GM10847 (cell line): ENCODE measurements around the gene MRPL20.

ENCODE experiments used
- POLR2A ChIP-seq: IDR thresholded peaks from 2 replicates; pipeline ENCODE4 v1.6.1; 2011; ENCODE audit not compliant: insufficient read length; ENCODE audit errors: extremely low read depth

MRPL20 gene

DNA sequence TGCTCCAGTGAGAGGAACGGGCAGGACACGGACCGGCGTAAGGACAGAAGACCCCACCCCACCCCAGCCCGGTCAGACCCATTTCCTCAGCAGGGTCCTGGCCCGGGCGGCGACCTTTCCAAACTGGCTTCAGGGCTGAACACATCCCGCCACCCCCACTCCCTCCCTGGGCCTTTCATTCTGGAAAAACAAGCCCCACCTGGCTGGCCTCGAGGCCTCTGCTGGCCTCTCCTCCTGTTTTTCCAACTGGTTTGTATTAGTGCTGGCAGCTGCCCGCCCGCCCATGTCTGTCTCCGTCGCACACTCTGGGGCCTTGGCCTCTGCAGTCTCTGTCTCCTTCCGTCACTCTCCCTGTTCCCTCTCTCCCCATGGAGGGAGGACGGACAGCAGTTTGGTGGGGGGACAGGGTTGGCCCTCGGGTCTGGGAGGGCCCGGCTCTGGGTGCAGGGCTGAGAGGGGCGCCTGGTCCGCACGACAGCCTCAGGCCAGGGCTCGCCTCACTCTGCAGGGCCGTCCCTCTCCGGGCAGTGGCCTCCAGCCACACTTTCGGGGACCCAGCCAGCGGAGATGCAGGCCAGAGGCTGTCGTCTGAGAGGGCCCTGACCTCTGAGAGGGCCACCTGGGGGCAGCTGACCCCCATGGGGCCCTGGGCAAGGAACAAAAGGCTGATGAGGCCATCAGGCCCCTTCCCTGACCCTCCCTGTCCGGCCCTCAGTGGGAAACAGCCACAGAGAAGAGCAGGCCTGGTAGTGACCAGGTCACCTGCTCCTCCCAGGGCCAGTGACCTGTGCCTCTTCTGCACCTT lies 47.2 kb downstream of the MRPL20 start:
- no peak for TF ChIP-seq POLR2A

DNA sequence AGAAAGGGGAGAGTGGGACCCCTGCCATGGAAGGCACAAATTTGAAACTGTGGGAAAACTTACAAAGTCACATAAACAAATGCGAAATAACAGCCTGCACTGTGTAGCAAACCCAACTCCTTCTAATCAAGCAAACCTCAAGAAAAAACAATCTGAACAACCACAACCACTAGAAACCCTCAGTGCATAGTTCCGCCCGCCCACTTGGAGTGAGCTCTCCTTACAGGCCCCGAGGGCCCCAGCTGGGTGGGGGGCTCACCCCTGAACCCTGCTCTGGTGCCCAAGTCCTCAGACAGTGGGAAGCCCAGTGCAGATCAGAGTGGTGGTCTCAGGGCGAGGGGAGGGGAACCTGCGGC lies 47.8 kb downstream of the MRPL20 start:
- no peak for TF ChIP-seq POLR2A

- no peak for TF ChIP-seq POLR2A
Measured at GRCh38 chr1:1358433-1359271, 48.4 kb downstream of the MRPL20 start, which contains the start of gene MXRA8. TSS of gene MXRA8 (minus strand) at chr1:1358555. CDS start at chr1:1358504, 51 bp downstream.

DNA sequence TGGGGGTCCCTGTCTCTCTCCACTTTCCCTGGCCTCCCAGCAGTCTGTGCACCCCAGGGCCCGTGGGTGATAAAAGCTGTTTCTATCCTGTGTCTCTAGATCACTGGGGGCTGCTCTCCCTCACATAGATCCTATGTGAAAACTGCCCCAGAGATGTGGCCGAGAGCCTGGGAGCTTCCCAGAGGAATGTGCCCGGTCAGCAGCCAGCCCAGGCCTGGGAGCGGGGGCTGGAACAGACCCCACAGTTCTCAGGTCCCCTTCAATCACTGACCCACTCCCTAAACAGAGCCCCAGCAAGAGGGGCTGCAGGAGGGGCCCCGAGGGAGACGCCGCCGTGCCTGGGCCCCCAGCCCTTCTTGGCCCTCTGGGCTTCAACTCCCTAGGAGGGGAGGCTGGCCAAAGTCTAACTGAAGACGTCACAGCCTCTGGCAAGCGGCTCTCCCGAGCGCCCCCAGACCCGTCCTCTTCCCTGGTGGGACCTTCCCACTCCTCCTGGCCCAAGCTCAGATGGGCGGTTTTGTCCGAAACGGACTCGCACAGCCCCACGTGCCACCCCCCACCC lies 49.1 kb downstream of the MRPL20 start:
- no peak for TF ChIP-seq POLR2A

- no peak for TF ChIP-seq POLR2A
Measured at GRCh38 chr1:1356796-1357401, 50.2 kb downstream of the MRPL20 start.

GRCh38 chr1:1356166-1356795 lies 50.8 kb downstream of the MRPL20 start:
- TF ChIP-seq POLR2A: no peak

GRCh38 chr1:1355416-1355815 lies 51.7 kb downstream of the MRPL20 start:
- no peak for TF ChIP-seq POLR2A

GRCh38 chr1:1354271-1355247 lies 52.5 kb downstream of the MRPL20 start:
- no peak for TF ChIP-seq POLR2A

GRCh38 chr1:1353389-1354151 lies 53.5 kb downstream of the MRPL20 start:
- no peak for TF ChIP-seq POLR2A

DNA sequence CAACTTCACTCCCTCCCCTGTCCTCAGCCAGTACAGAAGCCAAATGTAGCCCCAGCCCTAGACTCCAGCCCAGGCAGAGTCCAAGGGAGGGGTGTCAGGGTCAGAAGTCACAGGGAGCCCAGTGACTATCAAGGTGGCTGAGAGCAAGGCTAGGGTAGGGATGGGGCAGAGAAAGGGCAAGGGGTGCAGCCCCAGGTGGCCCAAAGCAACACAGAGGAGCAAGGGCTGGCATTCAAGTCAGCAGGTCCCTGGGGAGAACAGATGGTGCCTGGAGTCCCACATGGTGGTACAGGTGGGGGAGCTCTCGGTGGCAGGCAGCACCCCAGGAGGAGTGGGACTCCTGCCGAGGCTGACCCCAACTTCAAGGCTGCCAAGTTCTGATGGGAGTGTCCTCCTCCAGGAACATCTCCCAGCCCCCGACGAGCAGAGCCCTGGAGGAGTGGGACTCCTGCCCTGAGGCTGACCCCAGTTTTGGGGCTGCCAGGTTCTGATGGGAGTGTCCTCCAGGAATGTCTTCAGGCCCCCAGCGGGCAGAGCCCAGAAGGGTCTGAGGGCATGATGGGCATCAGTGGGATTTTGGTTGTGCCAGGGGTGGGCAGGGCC lies 54.2 kb downstream of the MRPL20 start:
- TF ChIP-seq POLR2A: no peak
